H1 (cell line): ENCODE data around the gene FLRT2.

Experiments
- E2F6 ChIP-seq: IDR thresholded peaks from 2 replicates; pipeline ENCODE4 v1.6.1; 2012; ENCODE audit warnings: inconsistent platforms
- POLR2AphosphoS5 ChIP-seq: IDR thresholded peaks from 2 replicates; pipeline ENCODE4 v1.6.1; 2011; ENCODE audit warnings: low read depth, low read length
- RNF2 ChIP-seq: fragments of 200-900, 300-1000 bp; sonication (generic); IDR thresholded peaks from 2 replicates; pipeline ENCODE4 v1.7.1; 2016; ENCODE audit warnings: borderline replicate concordance, low read depth, mild to moderate bottlenecking, antibody characterized with exemption, low read length; ENCODE audit not compliant: poor library complexity, severe bottlenecking; ENCODE audit errors: missing control alignments
- SAP30 ChIP-seq: fragments of 300-600 bp; sonication (generic); IDR thresholded peaks from 2 replicates; pipeline ENCODE4 v1.7.1; 2012; ENCODE audit warnings: low read length, moderate library complexity, mild to moderate bottlenecking, inconsistent platforms; ENCODE audit not compliant: insufficient read depth, insufficient replicate concordance
- TEAD4 ChIP-seq: IDR thresholded peaks from 2 replicates; pipeline ENCODE4 v1.6.1; 2012; ENCODE audit warnings: low read depth, low read length, inconsistent platforms, mixed read lengths
- TF ChIP-seq, protein P1 (sequence below), 3 experiments: IDR thresholded peaks; 1 replicate in 2 of 3; 2 replicates in 1 of 3; pipeline versions ENCODE4 v1.5.1 to v1.6.1; 2011; ENCODE audit warnings: low read length in 3 of 3, mild to moderate bottlenecking in 3 of 3, inconsistent platforms in 2 of 3, low read depth in 1 of 3, moderate library complexity in 1 of 3; ENCODE audit not compliant: insufficient read depth in 1 of 3; ENCODE audit errors: control extremely low read depth in 1 of 3

GRCh38 chr14:85520581-85520980, 9.4 kb upstream of the FLRT2 start:
- no peak for TF ChIP-seq E2F6
- TF ChIP-seq POLR2AphosphoS5, result no peak
- TF ChIP-seq, protein P1, sequence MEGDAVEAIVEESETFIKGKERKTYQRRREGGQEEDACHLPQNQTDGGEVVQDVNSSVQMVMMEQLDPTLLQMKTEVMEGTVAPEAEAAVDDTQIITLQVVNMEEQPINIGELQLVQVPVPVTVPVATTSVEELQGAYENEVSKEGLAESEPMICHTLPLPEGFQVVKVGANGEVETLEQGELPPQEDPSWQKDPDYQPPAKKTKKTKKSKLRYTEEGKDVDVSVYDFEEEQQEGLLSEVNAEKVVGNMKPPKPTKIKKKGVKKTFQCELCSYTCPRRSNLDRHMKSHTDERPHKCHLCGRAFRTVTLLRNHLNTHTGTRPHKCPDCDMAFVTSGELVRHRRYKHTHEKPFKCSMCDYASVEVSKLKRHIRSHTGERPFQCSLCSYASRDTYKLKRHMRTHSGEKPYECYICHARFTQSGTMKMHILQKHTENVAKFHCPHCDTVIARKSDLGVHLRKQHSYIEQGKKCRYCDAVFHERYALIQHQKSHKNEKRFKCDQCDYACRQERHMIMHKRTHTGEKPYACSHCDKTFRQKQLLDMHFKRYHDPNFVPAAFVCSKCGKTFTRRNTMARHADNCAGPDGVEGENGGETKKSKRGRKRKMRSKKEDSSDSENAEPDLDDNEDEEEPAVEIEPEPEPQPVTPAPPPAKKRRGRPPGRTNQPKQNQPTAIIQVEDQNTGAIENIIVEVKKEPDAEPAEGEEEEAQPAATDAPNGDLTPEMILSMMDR (IDR thresholded peaks at IDR 0.05; ENCODE audit: control extremely low read depth in 1 of 3, insufficient read depth in 1 of 3, low read depth in 1 of 3, low read length in 3 of 3), result no peak
- no peak for TF ChIP-seq SAP30
- TF ChIP-seq TEAD4, result no peak
- TF ChIP-seq RNF2, result no peak
